GM21526 (cell line): Measurements from ENCODE around the gene PRRT4.

Experiments
- ATAC-seq: cut with Tn5 transposase; IDR thresholded peaks from one replicate; pipeline ENCODE4 v1.9.1; 2021; ENCODE audit warnings: moderate library complexity; ENCODE audit not compliant: unreplicated experiment, low FRiP score

PRRT4 gene

DNA sequence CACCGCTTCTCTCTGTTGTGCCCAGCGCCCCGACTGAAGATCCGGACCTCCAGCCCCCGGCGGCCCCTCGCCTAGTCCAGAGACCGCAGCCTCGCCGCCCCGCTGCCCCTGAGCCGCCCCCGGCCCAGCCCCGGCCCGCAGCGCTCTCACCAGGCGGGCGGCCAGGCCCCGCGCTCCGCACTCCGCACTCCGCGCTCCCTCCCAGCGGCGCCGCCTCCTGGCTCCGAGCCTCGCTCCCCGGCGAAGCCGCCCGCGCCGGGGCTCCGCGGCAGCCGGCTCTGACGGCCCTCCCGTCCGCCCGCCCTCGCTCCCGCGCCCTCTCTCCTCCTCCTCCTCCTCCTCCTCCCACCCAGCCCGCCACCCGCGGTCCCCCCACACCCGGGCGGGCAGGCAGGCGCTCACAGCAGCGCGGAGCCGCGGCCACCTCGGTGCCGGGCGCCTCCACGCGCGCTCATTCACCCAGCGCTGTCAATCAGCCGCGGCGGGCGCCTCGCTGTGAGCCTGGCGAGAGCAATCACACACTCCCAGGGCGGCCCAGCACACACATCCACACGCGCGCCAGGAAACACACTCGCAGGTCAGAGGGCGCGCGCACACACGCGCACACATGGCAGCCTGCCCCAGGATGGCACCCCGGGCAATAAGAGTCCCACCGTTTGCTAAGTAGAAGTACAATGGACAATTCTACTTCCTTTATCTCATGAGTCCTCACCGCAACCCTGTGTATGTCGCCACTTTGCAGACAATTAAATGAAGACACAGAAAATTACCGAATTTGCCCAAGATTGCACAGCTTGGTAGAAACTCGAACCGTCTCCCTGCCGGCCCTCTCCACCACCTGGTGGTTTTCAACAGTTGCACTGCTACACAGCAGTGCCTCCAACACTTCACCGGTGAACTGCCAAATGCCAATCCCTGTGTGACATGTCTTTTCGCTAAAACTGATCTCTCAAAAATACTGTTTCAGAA, at the start of gene PRRT4:
Gene PRRT4 (minus strand): TSS at position 280 of the 969 bp plus-strand sequence.
- ATAC-seq, result no peak

DNA sequence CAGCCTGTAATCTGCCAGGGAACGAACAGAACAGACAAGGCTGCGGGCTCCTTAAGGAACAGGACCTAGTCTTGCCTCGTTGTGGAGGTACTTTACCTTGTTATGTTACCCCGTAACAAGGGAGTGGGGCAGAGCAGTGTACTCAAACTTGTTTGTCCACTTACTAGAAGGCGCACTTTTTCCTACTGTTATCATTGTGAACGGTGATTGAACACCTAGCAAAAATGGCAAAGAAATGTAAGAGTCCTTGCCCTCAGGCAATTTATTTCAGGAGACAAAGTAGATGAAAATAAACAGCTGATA, 48.9 kb upstream of the PRRT4 start:
- peak; percentile 0 for ATAC-seq

DNA sequence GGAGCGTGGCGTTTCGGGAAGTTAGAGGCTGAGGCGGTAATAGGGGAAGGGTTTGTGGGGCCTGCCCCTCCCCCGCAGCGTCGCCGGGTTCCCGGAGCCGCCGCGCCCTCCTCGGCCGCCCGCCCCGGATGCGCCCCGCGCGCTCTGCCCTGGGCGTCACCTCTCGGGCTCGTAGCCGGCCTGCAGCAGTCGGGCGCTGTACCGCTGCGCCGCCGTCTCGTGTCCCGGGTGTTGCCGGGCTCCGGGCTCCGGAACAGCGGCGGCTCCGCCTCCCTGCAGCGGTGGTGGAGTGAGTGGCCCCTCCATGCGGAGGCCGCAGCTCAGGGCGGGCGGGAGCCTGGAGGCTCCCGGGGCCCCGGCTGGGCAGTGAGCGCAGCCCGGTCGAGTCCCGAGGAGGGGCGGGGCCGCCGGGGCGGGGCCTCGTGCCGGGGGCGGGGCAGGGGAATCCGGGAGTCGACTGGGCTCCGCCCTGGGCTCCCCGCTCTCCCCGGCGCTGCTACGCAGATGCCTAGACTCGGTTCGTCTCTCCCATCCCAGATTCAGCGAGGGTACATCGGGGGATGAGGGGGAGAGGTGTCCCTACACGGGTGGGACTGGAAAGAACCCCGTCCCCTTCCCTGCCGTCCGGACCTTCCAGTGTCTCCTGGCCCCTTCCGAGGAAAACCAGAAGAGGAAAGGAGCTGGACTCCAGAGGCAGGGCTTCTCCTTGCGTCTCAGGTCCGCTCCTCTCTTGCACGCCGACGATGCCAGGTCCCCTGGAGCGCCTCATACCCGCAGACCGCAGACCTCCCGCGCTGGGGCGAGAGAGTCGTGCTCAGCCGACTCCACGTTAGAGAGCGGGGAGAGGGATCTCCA, 48.3 kb upstream of the PRRT4 start, which contains the start of gene IMPDH1:
Gene IMPDH1 (minus strand): TSS at position 387 of the 855 bp plus-strand sequence. CDS start 81 bp downstream, at position 306.
- ATAC-seq, result peak; percentile 75

DNA sequence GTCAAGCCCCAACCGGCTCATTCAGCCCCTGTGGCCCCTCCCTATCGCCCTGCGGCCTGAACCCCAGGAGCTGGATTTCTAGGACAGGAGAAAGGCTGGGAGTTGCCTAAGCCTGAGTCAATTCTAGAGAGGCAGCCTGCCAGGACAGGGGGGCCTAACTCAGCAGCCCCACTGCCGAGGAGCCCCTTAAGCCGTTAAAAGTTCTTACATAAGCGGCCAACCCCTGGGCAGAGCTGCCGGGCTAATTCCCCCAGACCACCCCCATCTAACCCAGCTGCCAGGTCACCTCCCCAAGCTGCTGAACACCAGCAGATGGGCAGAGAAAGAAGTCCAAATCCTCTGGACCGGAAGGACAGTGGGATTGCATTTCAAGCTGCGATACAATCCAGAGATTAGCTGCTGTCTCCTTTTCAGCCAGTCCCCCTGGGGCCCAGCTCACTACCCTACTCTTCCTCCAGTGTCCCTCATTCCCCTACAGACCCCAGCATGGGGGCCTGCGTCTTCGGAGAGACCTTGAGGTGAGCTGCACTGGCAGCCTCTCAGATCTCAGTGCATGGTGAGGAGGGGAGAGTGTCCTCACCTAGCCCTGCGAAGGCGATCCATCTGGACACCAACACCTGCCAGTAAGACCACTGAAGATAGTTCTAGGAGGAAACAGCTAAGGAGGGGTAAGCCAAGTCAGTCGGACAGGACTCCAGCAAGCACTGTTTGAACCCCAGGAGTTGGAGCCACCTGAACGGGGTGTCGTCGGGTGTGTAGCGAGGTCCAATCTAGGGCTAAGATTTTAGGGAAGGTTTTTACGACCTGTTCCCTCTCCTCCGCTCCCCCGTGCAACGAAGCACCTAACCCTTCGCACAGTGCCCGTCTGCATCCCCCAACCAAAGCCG, 47.5 kb upstream of the PRRT4 start:
- ATAC-seq, result no peak

DNA sequence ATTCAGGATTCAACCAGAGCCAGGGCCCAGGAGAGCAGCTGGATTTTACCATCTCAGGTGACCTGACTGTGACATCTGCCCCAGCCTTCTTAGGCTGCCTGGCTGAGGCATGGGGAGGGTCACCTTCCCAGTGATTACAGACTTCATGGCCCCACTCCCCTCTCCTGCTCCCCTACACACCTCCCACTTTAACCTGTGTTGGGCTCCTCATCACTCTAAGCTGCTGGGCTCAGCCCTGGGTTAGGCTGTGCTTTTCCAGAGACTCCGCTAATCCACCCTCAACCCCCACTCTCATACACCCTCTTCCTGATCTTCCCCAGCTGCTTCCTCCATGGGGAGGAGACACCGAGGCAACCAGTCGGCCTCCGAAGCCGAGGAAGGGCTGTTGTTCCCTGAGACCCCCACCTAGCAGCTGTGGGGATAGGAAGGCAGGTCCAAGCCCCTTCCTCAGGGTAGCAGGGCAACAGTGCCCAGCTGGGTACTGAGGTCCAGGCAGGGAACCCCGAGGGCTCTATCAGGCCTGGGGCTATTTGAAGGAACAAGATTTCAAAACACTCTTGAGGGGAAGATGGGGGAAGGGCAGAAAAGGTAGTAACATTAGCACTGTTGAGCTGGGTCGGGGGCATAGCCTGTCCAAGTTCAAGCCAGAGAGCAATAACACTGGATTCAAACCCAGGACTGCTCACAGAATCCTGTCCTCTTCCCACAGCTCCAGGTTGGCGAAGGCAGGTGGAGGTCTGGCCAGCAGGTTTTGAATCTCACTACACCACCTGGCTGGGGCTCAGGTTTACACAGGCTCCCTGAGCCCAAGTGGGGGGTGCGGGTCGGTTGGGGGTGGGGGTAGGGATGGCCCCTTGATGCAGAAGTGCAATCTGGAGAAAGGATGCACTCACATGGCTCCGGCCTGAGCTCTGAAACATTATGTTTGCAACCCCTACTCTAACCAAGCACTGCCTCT, 46.5 kb upstream of the PRRT4 start:
- no peak for ATAC-seq

DNA sequence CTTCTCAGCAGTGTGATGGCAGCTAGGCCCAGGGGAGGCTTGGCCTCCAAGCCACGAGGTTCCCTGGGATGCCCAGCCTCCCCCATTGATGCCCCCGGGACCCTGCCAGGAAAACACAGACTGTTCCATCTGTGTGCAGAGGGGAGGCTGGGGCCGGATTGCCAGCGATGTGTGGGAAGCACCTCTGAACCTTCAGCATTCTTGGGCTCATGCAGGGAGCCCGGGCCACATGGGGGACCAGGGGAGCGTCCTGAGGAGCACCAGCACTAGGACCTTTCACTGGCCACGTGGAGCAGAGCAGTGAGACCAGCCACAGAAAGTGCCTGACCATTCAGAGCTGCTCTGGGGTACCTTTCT, 45.7 kb upstream of the PRRT4 start:
- ATAC-seq, result no peak

DNA sequence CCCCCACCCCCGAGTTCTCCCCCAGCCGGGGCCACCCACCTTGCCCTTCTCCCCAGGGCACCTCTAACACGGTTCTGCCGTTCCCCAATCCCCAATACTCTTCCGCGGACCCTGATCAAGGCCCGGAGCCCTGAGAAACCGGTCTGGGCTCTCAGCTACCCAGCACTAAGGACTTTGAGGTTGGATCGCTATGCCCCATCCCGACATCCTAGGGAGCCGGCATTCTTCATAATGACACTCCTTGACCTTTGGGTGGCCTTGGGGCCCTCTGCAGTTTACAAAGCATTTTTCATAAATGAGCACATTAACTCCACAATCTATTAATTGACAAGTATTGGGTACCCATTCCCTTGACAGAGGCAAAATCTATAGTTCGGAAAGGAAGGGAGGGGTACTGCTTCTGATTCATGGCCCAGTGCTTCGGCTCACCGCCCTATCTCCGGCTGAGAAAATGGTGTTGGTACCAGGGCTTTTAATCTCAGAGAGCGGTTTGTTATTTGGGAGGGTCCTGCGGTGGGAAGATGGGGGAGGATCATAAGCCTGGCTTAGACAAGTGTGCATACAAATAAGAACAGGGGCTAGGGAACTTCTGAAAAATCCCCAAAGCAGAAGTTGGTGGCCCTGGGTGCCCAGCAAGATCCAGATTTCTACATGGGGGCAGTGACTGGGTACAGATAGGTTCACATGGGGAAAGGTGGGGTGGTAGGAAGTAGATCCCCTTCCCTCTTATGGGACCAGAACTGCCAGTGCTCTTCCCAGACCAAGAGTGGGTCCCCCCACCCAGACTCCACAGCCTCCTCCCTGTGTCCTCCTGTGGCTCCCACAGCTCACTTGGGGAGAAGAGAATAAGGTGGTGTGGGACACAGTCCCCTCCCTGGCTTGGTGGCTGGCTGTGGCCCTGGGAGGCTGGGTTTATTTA, 45.1 kb upstream of the PRRT4 start:
- no peak for ATAC-seq

DNA sequence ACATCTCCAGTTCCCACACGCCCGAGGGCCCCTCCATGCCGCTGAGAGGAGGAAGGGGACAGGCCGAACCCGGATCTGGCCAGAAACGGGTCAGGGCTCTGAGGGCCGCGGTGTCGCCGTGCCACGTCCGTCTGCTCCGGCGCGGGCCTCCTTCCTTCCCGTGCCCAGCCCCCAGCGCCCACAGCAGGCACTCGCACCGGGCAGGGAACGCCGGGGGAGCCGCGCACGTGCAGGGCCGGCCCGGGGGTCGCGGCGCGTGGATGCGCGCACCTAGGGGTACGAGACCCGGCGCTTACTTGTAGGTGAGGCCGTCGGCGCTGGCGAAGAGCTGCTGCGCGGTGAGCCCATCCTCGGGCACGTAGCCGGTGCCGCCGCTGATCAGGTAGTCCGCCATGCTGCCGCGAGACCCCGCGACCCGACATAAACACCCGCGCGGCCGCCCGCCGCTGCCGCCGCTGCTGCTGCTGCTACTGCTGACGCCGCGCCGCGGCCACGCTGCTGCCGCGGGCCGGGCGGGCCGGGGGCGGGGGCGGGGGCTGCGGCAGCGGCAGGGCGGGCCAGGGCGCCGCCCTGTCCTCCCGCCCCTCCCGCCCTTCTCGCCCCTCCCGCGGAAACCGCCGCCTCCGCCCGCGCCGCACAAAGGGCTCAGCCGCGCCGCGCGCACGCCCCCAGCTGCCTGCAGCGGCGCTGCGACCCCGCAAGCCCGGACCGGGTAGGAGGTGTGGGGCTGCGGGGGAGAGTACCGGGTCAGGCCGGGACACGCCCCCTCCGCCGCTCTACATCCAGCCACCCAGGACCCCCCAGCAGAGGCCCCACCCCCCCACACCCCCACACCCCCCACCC, 44.2 kb upstream of the PRRT4 start:
- ATAC-seq, result no peak

DNA sequence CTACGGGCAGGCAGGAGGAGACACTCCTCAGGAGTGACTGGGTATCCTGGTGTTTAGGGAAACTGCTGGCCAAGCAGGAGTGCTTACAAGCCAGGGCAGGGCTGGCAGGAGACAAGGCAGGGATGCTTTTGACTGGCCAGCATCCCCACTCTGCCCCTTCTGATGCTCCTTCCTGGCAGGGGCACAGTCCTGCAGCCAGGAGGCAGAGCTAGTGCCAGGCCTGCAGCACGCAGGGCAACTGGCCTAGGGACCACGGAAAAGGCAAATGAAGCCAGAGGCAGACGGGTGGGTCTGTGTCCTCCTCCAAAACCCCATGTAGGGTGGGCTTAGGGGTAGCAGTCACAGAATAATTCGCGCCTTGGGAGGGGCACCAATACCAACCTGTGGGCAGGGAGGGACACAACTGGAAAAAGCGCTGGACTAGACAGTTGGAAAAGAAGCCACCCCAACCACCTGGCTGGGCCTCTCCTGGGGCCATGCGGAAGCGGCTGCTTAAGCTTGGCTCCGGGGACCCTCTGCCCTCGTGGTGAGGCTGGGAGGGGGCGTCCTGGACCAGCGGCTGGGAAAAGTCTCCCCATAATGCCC, 43.5 kb upstream of the PRRT4 start:
- no peak for ATAC-seq

DNA sequence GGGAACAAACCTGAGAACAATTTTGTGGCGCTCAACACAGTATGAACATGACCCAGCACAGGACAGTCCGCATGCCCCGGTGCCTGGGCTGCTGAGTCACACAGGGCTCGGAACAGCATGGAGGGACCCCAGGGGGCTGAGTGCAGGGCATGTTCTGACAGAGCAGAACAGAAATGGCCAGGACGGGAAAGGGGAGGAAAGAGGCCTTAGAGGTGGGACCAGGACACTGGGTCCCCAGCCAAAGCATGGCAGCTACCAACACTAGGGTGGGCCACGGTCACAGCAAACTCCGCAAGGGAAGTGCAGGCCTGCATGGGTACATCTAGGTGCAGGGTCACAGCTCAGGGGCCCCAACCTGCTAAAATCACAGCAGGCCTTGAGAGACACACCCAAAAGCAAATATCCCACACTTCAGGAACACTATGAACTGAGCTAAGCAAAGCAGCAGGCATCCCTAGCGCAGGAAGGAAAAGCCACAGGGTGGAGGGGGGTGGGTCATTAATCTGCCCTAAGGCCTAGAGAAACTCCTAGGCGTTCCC, 42.7 kb upstream of the PRRT4 start:
- ATAC-seq, result no peak

DNA sequence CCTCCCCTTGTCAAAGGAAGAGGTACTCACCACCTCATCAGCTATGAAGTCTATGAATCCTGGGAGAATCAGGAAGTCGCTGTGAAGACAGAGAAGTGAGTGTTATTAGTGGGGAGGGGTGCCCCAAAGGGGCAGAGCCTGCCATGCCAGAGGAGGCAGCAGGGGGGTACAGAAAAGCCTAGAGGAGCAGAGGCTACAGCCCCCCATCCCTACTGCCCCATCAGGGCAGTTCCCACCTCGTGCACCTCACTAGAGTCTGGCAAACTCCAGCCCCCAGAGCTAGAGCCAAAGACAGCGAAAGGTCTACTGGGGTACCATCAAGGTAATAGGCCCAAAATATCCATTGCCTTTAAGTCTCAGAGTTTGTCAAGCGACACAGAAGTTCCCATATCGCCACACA, 42.2 kb upstream of the PRRT4 start:
- ATAC-seq, result no peak

DNA sequence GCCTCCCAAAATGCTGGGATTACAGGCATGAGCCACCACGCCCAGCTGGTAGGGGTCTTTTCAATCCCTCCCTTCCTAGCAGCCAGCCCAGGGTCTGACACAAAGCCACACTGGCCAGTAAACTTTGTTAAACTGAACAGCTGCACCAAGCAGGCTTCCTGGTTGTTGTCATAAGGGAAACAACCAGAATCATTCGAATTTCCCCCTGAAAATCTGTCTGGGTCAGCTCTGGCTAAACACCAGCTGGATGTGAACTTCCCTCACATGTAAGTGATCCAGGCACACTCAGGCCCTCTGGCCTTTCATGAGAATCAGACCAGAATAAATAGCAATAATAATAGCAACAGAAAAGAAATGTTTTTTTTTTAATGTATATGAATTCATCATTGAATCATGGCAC, 40.9 kb upstream of the PRRT4 start:
- no peak for ATAC-seq

DNA sequence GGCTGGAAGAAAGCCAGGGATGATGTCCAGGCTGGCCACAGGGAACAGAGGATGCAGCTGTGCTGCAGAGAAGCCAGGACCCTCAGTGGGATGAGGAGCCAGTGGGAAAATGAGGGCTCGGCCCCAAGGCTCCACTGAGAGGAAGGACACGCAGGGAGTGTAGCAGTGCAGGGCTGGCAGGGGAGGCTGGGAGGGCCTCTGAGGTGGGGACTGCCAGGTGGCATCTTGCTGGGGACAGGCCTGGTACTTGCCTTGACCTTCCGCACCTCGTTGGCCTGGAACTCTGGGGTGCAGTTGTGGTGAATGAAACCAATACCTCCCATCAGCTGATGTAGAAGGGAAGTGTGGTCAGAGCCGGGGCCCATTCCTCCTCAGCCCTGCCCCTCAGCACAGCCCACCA, 39.1 kb upstream of the PRRT4 start:
- ATAC-seq, result no peak

DNA sequence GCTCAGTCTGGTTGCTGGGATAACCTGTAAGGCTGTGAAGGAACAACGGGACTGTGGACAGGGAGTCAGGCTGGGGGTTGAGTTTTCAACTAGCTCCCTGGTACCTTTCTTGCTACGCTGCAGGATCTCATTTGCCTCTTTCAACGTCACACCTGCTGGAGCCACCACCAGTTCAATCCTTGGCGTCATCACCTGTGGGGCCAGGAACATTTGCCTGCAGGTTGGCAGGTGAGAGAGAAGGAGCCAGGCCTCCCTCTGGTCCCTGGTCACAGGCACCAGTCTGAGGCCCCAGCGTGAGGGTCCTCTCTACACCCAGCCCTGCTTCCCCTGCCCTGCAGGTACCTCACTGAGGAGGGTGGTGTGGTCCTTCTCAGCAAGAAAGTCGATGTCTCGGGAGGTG, 38.5 kb upstream of the PRRT4 start:
- no peak for ATAC-seq

DNA sequence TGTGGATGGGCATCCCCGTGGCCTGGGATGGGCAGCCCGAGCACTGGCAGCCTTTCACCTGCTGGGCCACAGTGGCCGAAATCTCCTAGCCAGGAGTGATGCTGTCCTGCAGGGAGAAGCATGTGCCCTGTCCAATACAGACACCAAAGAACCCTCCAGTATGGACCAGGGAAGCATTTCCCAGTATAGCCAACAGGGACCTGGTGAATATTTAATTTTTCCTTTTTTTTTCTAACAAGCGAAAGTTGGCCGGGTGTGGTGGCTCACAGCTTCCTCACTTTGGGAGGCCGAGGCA, 37.3 kb upstream of the PRRT4 start:
- no peak for ATAC-seq

DNA sequence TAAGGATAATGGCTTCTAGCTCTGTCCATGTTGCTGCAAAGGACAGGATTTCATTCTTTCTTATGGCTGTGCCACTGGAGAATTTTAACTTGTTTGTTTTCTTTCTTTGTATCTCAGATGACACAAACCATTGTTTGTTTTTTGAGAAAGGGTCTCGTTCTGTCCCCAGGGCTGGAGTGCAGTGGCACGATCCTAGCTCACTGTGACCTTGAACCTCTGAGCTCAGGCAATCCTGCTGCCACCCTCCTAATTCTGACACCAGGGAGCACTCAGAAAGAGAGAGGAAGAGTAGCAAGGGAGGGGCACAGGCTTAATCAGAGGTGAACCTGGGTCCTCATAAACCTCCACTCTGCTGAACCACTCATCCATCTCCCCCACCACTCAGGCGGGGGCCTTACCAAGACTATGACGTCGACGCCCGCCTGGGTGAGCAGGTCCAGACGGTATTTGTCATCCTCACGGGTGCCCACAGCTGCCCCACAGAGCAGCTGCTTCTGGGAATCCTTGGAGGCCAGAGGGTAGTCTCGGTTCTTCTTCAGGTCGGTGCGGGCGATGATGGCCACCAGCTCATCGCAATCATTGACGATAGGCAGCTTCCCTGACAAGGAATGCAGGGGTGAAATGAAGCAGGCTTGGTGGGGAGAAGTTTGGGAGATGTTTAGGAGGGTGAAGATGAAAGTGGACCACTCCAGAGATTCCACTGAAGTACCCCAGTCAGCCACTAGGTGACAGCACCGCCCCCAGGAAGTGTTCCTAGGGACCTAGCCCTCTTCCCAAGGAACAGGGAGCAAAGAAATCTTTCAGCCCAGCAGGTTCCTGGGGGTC, 36.7 kb upstream of the PRRT4 start:
- no peak for ATAC-seq
